Measurements from ENCODE around the gene GPT2.

The GPT2 gene, protein sequence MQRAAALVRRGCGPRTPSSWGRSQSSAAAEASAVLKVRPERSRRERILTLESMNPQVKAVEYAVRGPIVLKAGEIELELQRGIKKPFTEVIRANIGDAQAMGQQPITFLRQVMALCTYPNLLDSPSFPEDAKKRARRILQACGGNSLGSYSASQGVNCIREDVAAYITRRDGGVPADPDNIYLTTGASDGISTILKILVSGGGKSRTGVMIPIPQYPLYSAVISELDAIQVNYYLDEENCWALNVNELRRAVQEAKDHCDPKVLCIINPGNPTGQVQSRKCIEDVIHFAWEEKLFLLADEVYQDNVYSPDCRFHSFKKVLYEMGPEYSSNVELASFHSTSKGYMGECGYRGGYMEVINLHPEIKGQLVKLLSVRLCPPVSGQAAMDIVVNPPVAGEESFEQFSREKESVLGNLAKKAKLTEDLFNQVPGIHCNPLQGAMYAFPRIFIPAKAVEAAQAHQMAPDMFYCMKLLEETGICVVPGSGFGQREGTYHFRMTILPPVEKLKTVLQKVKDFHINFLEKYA

DNA sequence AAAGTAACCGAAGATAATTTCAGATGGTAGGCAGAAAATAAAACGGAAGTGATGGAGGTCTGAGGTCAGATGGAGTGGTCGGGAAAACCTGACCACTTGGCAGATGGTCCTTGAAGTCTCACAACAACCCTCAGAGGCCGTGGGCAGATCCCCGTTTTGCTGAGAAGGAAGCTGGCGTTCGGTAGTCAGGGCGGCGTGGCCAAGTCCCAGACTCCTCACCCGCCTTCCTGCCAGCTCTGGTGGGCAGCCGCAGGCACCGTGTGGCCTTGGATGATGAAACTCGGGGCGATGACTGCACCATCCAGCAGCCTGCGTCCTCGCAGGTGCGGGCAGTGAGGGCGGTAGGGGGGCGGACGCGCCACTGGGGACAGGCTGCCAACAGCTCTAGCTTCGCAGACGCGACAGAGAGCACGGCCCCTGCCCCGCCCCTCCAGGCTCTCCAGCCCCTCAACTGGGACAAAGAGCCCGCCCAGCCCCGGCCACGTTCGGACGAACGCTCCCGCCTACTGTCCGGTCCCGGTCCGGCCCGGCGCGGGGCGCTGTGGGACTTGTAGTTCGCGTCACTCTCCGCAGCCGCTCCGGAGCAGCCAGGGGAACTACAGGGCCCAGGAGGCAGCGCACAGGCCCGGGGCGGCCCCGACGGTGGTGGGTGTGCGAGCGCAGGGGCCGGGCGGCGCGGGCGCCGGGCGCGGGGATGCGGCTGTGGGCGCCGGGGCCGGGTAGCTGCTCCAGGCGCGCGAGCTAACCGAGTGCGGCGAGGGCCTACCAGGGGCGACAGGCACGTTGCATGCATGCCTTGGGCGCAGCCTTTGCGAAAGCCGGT lies at the start of gene GPT2:
GPT2 (plus strand) TSS at position 673 of the 823 bp plus-strand sequence. CDS start 354 bp downstream, outside the sequence.
- H3K4me3 ChIP-seq (ENCODE audit: low read length), result peak within 1 kb of the TSS; percentile 81
- TF ChIP-seq CTCF (conservative IDR thresholded peaks at IDR 0.05; ENCODE audit: low read depth, low read length), result no peak
- DNase-seq (ENCODE audit: low read depth), result peak; percentile 81

- TF ChIP-seq CTCF (conservative IDR thresholded peaks at IDR 0.05; ENCODE audit: low read depth, low read length), result no peak
- no peak overlapping the region for H3K4me3 ChIP-seq (ENCODE audit: low read length)
- no peak for DNase-seq (ENCODE audit: low read depth)
Measured at GRCh38 chr16:46836534-46837530, 47.3 kb upstream of the GPT2 start.

DNA sequence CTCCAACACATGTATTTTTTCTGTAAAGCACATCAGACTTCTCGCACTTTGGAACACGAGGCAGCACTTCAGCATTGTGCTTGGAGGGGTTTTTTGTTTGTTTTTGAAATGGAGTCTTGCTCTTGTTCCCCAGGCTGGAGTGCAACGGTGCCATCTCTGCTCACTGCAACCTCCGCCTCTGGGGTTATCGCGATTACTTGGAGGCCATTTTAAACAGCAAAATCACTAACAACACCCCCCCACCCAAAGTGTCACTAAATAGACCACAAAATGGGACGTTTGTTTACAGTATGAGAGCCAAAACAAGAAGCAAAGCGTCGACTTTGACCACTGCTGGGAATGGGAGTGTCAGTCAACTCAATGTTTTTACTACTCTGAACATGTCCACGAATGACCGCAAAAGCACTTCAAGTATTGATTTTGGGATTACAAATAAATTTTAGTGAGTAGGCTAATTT lies 44.1 kb upstream of the GPT2 start:
- DNase-seq (ENCODE audit: low read depth), result no peak
- no peak for TF ChIP-seq CTCF (conservative IDR thresholded peaks at IDR 0.05; ENCODE audit: low read depth, low read length)
- no peak overlapping the region for H3K4me3 ChIP-seq (ENCODE audit: low read length)

DNA sequence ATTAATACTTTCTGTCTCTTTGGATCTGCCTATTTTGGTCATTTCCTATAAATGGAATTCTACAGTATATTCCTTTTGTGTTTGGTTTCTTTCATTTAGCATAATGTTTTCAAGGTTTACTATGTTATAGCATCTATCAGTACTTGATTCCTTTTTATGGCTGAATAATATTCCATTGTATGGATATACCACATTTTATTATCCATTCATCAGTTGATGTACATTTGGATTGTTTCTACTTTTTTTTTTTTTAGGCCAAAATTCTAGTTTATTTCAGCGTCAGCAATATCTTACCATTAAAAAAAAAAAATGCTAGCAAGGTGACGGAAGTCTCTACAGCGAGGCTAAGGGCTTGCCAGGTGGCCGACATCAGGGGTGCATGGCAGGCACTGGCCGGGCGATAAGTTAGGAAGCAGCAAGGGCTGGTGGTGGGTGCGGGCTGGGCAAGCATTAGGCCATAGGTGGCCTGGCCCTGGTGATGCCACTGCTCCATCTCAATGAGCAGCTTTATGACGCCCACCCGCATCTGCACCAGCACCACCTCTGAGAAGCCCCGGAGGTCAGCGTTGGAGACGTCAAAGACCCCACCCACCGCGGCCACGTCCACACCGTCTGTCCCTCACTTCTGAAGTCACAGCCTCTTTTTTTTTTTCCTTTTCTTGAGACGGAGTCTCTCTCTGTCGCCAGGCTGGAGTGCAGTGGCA lies 41.8 kb upstream of the GPT2 start:
- no peak for DNase-seq (ENCODE audit: low read depth)
- H3K4me3 ChIP-seq (ENCODE audit: low read length), result no peak overlapping the region
- no peak for TF ChIP-seq CTCF (conservative IDR thresholded peaks at IDR 0.05; ENCODE audit: low read depth, low read length)

DNA sequence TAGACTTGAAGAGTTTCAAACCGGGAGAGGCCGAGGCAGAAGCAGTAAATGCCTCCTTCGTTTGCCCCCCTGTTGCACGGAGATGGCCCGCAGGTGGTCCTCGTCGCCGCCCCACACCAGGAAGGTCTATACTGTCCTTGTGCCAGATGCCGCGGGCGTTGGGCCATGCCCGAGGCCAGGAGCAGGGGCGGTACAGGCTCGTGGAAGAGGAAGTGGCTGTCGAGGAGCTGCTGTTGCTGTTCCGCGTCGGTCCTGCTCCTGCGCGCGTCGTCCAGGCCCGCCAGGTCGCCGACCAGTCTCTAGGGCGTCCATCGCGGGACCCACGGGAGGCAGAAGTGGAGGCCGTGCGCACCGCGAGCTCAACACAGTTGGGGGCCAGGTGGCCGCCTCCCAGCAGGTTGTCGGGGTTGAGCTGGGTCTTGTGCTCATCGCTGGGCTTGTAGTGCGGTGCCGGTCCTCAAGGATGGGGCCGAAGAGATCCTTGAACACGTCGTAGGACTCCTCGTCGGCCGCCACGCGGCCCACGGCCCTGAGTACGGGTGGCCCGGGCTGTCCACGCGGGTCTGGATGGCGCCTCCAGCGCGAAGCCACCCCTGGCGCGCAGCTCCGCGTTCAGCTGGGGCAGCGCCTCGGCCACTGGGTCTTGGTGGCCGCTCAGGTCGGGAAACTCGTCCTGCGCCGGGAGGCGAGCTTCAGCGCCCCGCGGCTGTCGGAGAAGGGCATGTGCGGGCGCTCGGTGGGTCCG lies 40.1 kb upstream of the GPT2 start:
- no peak overlapping the region for H3K4me3 ChIP-seq (ENCODE audit: low read length)

More for the DNA sequence above, 40.1 kb upstream of the GPT2 start:
- DNase-seq (ENCODE audit: low read depth), result no peak
- no peak for TF ChIP-seq CTCF (conservative IDR thresholded peaks at IDR 0.05; ENCODE audit: low read depth, low read length)
